HepG2 (cell line): ENCODE measurements around the gene PIP4K2C. TPM values are rescaled to one million over a fixed set of nuclear protein-coding genes. Genes with fewer than 3 reads are reported as not detected.

Source experiments
- CEBPG ChIP-seq: IDR thresholded peaks from 2 replicates; pipeline ENCODE4 v1.6.1; 2016
- EED ChIP-seq: sonication (generic); formaldehyde crosslinking; IDR thresholded peaks from 2 replicates; pipeline ENCODE4 v1.5.0; 2020; ENCODE audit warnings: mild to moderate bottlenecking, missing genetic modification reagents
- HDAC1 ChIP-seq: sonication (generic); formaldehyde crosslinking; IDR thresholded peaks from 2 replicates; pipeline ENCODE4 v1.5.1; 2020; ENCODE audit warnings: mild to moderate bottlenecking, missing genetic modification reagents
- IKZF4 ChIP-seq: sonication (generic); formaldehyde crosslinking; IDR thresholded peaks from 2 replicates; pipeline ENCODE4 v1.5.1; 2020; ENCODE audit warnings: borderline replicate concordance, mild to moderate bottlenecking, low read depth, missing genetic modification reagents; ENCODE audit errors: not compliant biosample characterization
- MAF1 ChIP-seq: sonication (generic); formaldehyde crosslinking; IDR thresholded peaks from 2 replicates; pipeline ENCODE4 v1.5.0; 2020; ENCODE audit warnings: missing genetic modification reagents, borderline replicate concordance
- NONO ChIP-seq, 2 experiments: fragments of 450-650 bp in 1 of 2; sonication (generic) in 1 of 2; formaldehyde crosslinking in 1 of 2; IDR thresholded peaks in 1 of 2; conservative IDR thresholded peaks in 1 of 2; 2 replicates each; pipeline versions ENCODE4 v1.6.1 to v1.8.0; 2017 to 2022; ENCODE audit warnings: mild to moderate bottlenecking in 1 of 2, missing genetic modification reagents in 1 of 2, moderate library complexity in 1 of 2
- NR2C2 ChIP-seq: sonication (generic); formaldehyde crosslinking; IDR thresholded peaks from 2 replicates; pipeline ENCODE4 v1.4.0; 2020; ENCODE audit warnings: missing genetic modification reagents, mild to moderate bottlenecking, moderate library complexity, borderline replicate concordance
- PAX8 ChIP-seq: sonication (generic); formaldehyde crosslinking; IDR thresholded peaks from 2 replicates; pipeline ENCODE4 v1.8.0; 2022; ENCODE audit warnings: mild to moderate bottlenecking, missing genetic modification reagents, borderline replicate concordance
- PHF5A ChIP-seq: IDR thresholded peaks from one replicate; pipeline ENCODE4 v1.6.1; 2018; ENCODE audit warnings: low read depth, missing genetic modification reagents; ENCODE audit not compliant: unreplicated experiment
- SIN3A ChIP-seq: IDR thresholded peaks from 2 replicates; pipeline ENCODE4 v1.6.1; 2011; ENCODE audit warnings: low read depth, mild to moderate bottlenecking, control low read depth, low read length, borderline replicate concordance
- TBX3 ChIP-seq: fragments of 450-650 bp; IDR thresholded peaks from 2 replicates; pipeline ENCODE4 v1.6.1; 2017; ENCODE audit warnings: antibody characterized with exemption, mild to moderate bottlenecking, inconsistent platforms, borderline replicate concordance
- THYN1 ChIP-seq: sonication (generic); formaldehyde crosslinking; IDR thresholded peaks from 2 replicates; pipeline ENCODE4 v1.8.1; 2023; ENCODE audit warnings: low read depth, mild to moderate bottlenecking, moderate library complexity, missing genetic modification reagents, borderline replicate concordance
- ZNF225 ChIP-seq: sonication (generic); formaldehyde crosslinking; IDR thresholded peaks from 2 replicates; pipeline ENCODE4 v1.4.0; 2020; ENCODE audit warnings: mild to moderate bottlenecking, missing genetic modification reagents
- ZNF644 ChIP-seq: IDR thresholded peaks from 2 replicates; pipeline ENCODE4 v1.6.1; 2016; ENCODE audit warnings: low read depth
- ZNF776 ChIP-seq: sonication (generic); formaldehyde crosslinking; IDR thresholded peaks from 2 replicates; pipeline ENCODE4 v1.4.0; 2020; ENCODE audit warnings: mild to moderate bottlenecking, missing genetic modification reagents
- ZNF850 ChIP-seq: sonication (generic); formaldehyde crosslinking; conservative IDR thresholded peaks from 2 replicates; pipeline ENCODE4 v1.9.0; 2021; ENCODE audit warnings: mild to moderate bottlenecking, missing genetic modification reagents
- polyA plus RNA-seq, 8 experiments: library from polyadenylated mRNA; depleted of rRNA in 3 of 8; stranded (reverse) in 7 of 8; unstranded in 1 of 8; fragments of >200 nt; fragmentation: Illumina TruSeq in 4 of 8; extraction: Trizol in 4 of 8; gene quantifications; 2 replicates each; pipeline versions ENCODE4 v1.2.1 to v1.2.3, GENCODE V29; 2011 to 2016; ENCODE audit warnings: low read depth in 4 of 8, missing spikeins in 1 of 8, mixed read lengths in 1 of 8; ENCODE audit not compliant: insufficient read depth in 1 of 8
- total RNA-seq, 5 experiments: library from RNA; depleted of rRNA; stranded (reverse); fragments of >200 nt; fragmentation: Illumina TruSeq; extraction: Trizol; gene quantifications; 2 replicates each; pipeline ENCODE4 v1.2.3, GENCODE V29; 2016; ENCODE audit warnings: low read depth in 1 of 5
- TF ChIP-seq, protein P1 (sequence below): sonication (generic); formaldehyde crosslinking; IDR thresholded peaks from 2 replicates; pipeline ENCODE4 v1.5.1; 2020; ENCODE audit warnings: mild to moderate bottlenecking, missing genetic modification reagents
- TF ChIP-seq, protein P2 (sequence below): sonication (generic); IDR thresholded peaks from 2 replicates; pipeline ENCODE4 v1.6.1; 2016; ENCODE audit warnings: low read depth, borderline replicate concordance
- TF ChIP-seq, protein P3 (sequence below): sonication (generic); formaldehyde crosslinking; IDR thresholded peaks from 2 replicates; pipeline ENCODE4 v1.5.0; 2020; ENCODE audit warnings: mild to moderate bottlenecking, missing genetic modification reagents
- TF ChIP-seq, protein P4 (sequence below): sonication (generic); formaldehyde crosslinking; IDR thresholded peaks from 2 replicates; pipeline ENCODE4 v1.4.0; 2020; ENCODE audit warnings: missing genetic modification reagents, borderline replicate concordance

PIP4K2C gene
- total and polyA plus RNA-seq, 2 of the 13 experiments (the other 11 are each of a cell fraction or from before 2014, with no cell fraction given) = 23.3 to 26.4 TPM

DNA sequence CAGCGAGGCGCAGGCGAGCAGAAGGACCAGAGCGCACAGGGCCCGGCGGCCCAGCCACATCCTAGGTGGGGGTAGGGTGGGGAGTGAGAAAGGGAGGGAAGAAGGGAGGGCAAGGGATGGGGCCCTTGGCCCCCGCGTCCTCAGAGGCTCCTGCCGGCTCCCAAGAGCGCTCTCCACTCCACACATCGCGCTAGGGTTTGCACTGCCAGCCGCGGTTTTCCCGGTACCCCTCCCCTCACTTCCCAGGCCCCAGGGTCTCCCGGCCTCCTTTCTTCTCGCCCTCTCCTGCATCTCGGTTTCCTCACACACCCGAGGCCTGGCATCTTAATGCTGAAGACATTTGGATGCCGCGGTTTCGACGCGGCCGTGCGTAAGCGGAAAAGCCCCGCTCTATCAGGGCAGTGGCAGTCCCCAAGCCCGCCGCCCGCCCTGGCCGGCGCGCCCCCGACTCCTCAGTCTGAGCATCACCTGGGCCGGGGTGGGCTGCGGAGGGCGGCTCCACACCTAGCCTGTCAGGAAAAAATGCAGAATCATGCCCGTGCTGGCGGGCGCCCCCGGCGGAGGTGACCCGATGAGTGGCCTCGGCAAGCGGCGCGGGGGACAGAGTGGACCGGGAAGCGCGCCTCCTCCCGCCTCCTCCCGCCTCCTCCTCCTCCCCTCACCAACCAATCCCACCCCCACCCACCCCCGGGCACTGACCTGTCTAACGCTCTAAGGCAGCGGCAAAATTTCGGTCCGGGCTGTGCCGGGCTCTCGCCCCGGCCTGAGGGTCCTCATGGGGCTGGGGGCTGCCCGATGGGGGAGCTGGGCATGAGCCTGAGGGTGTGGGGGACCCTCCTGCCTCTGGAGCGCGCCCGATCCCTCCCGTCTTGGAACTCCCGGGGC, 41.3 kb downstream of the PIP4K2C start (continued):
- TF ChIP-seq MAF1 (CRISPR knock-in tag) (no peak), NR2C2 (no peak), NONO (IDR thresholded peaks at IDR 0.05) (no peak), NONO (CRISPR knock-in tag; conservative IDR thresholded peaks at IDR 0.05) (no peak), ZNF225 (CRISPR knock-in tag) (no peak), HDAC1 (CRISPR knock-in tag) (no peak), TBX3 (no peak), IKZF4 (CRISPR knock-in tag) (no peak), SIN3A (no peak), EED (CRISPR knock-in tag) (no peak), PHF5A (CRISPR knock-in tag) (no peak), ZNF644 (CRISPR knock-in tag) (no peak), ZNF776 (CRISPR knock-in tag) (peak; percentile 58; the same call in 1 of the 2 replicates), ZNF850 (CRISPR knock-in tag) (no peak), CEBPG (CRISPR knock-in tag) (no peak), THYN1 (CRISPR knock-in tag) (no peak), PAX8 (CRISPR knock-in tag) (no peak)
- TF ChIP-seq, protein P1, sequence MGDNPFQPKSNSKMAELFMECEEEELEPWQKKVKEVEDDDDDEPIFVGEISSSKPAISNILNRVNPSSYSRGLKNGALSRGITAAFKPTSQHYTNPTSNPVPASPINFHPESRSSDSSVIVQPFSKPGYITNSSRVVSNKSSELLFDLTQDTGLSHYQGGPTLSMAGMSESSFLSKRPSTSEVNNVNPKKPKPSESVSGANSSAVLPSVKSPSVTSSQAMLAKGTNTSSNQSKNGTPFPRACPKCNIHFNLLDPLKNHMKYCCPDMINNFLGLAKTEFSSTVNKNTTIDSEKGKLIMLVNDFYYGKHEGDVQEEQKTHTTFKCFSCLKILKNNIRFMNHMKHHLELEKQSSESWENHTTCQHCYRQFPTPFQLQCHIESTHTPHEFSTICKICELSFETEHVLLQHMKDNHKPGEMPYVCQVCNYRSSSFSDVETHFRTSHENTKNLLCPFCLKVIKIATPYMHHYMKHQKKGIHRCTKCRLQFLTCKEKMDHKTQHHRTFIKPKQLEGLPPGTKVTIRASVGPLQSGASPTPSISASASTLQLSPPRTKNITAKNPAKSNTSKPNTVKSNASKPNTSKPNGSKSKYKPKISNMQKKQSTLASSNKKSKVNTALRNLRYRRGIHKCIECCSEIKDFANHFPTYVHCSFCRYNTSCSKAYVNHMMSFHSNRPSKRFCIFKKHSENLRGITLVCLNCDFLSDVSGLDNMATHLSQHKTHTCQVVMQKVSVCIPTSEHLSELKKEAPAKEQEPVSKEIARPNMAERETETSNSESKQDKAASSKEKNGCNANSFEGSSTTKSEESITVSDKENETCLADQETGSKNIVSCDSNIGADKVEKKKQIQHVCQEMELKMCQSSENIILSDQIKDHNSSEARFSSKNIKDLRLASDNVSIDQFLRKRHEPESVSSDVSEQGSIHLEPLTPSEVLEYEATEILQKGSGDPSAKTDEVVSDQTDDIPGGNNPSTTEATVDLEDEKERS = no peak
- TF ChIP-seq, protein P2, sequence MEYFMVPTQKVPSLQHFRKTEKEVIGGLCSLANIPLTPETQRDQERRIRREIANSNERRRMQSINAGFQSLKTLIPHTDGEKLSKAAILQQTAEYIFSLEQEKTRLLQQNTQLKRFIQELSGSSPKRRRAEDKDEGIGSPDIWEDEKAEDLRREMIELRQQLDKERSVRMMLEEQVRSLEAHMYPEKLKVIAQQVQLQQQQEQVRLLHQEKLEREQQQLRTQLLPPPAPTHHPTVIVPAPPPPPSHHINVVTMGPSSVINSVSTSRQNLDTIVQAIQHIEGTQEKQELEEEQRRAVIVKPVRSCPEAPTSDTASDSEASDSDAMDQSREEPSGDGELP = no peak
- TF ChIP-seq, protein P3, sequence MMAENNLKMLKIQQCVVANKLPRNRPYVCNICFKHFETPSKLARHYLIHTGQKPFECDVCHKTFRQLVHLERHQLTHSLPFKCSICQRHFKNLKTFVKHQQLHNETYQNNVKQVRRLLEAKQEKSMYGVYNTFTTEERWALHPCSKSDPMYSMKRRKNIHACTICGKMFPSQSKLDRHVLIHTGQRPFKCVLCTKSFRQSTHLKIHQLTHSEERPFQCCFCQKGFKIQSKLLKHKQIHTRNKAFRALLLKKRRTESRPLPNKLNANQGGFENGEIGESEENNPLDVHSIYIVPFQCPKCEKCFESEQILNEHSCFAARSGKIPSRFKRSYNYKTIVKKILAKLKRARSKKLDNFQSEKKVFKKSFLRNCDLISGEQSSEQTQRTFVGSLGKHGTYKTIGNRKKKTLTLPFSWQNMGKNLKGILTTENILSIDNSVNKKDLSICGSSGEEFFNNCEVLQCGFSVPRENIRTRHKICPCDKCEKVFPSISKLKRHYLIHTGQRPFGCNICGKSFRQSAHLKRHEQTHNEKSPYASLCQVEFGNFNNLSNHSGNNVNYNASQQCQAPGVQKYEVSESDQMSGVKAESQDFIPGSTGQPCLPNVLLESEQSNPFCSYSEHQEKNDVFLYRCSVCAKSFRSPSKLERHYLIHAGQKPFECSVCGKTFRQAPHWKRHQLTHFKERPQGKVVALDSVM (CRISPR knock-in tag) = no peak
- TF ChIP-seq, protein P4, sequence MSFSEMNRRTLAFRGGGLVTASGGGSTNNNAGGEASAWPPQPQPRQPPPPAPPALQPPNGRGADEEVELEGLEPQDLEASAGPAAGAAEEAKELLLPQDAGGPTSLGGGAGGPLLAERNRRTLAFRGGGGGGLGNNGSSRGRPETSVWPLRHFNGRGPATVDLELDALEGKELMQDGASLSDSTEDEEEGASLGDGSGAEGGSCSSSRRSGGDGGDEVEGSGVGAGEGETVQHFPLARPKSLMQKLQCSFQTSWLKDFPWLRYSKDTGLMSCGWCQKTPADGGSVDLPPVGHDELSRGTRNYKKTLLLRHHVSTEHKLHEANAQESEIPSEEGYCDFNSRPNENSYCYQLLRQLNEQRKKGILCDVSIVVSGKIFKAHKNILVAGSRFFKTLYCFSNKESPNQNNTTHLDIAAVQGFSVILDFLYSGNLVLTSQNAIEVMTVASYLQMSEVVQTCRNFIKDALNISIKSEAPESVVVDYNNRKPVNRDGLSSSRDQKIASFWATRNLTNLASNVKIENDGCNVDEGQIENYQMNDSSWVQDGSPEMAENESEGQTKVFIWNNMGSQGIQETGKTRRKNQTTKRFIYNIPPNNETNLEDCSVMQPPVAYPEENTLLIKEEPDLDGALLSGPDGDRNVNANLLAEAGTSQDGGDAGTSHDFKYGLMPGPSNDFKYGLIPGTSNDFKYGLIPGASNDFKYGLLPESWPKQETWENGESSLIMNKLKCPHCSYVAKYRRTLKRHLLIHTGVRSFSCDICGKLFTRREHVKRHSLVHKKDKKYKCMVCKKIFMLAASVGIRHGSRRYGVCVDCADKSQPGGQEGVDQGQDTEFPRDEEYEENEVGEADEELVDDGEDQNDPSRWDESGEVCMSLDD (CRISPR knock-in tag) = no peak
